Measurements from ENCODE around the gene GCG. TPM values are rescaled to one million over a fixed set of nuclear protein-coding genes. Genes with fewer than 3 reads are reported as not detected.

Gene GCG
- total RNA-seq, result not detected

- Histone ChIP-seq H3K27me3 (no peaks in the 10 kb centered on the region), H3K36me3 (no peaks in the 10 kb centered on the region), H3K4me3 (replicated peaks in 1 of 3) (no peak within 1 kb of the TSS), H3K9me3 (no peaks in the 10 kb centered on the region), H3K4me1 (no peaks in the 10 kb centered on the region), H3K27ac (no peak within 1 kb of the TSS)
- DNase-seq, result no peak
- TF ChIP-seq, protein P1, sequence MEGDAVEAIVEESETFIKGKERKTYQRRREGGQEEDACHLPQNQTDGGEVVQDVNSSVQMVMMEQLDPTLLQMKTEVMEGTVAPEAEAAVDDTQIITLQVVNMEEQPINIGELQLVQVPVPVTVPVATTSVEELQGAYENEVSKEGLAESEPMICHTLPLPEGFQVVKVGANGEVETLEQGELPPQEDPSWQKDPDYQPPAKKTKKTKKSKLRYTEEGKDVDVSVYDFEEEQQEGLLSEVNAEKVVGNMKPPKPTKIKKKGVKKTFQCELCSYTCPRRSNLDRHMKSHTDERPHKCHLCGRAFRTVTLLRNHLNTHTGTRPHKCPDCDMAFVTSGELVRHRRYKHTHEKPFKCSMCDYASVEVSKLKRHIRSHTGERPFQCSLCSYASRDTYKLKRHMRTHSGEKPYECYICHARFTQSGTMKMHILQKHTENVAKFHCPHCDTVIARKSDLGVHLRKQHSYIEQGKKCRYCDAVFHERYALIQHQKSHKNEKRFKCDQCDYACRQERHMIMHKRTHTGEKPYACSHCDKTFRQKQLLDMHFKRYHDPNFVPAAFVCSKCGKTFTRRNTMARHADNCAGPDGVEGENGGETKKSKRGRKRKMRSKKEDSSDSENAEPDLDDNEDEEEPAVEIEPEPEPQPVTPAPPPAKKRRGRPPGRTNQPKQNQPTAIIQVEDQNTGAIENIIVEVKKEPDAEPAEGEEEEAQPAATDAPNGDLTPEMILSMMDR (IDR thresholded peaks at IDR 0.05), result no peak
- no peak for TF ChIP-seq POLR2A (IDR thresholded peaks at IDR 0.05)
- WGBS, 2 donors, result 88 to 90% methylated on average over 3 of the region's 3 CpGs
- intact Hi-C loops (cut with DNase I), result no loop called here
These were observed at the start of gene GCG for GRCh38 chr2:162152147-162152546. Gene GCG, minus strand, starts transcription at chr2:162152247. Its CDS starts 3,069 bp downstream, at chr2:162149178.

DNA sequence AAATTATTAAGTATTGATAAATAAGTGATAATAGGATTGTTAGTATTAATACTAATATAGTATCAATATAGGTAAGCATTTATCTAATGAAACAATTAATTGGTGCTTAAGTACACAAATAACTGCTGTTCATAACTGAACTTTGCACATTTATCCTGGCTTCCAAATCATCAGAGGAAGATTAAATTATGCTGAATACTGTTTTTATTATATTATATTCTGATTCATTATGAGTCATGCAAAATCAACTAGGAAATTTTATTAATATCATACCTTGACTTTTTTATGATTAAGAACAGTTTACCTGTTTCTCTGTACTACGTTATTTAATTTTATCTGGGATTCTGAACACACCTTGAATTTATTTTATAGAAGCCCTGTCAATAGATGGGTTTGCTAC lies 48.6 kb upstream of the GCG start:
- WGBS, 2 donors, result 92 to 96% methylated on average over 1 of the region's 1 CpG
- Histone ChIP-seq H3K4me3 (replicated peaks in 1 of 3) (no peak overlapping the region), H3K36me3 (no peaks in the 10 kb centered on the region)

GRCh38 chr2:162199913-162200312 lies 47.9 kb upstream of the GCG start:
- no peaks in the 10 kb centered on the region for H3K9me3 ChIP-seq
- no peak overlapping the region for H3K27ac ChIP-seq
- TF ChIP-seq POLR2A (IDR thresholded peaks at IDR 0.05), result no peak
- TF ChIP-seq, protein P1 (IDR thresholded peaks at IDR 0.05), result no peak
- H3K4me1 ChIP-seq, result no peaks in the 10 kb centered on the region
- 62 to 72% methylated on average over 1 of the region's 1 CpG for WGBS, 2 donors
- no peaks in the 10 kb centered on the region for H3K27me3 ChIP-seq
- no peak for DNase-seq
- H3K4me3 ChIP-seq (replicated peaks in 1 of 3), result no peak overlapping the region
- no peaks in the 10 kb centered on the region for H3K36me3 ChIP-seq
- intact Hi-C loops (cut with DNase I), result no loop called here

More for the DNA sequence above, 48.6 kb upstream of the GCG start:
- H3K4me1 ChIP-seq, result no peaks in the 10 kb centered on the region
- H3K27ac ChIP-seq, result no peak overlapping the region
- TF ChIP-seq POLR2A (IDR thresholded peaks at IDR 0.05), result no peak
- TF ChIP-seq, protein P1 (IDR thresholded peaks at IDR 0.05), result no peak
- DNase-seq, result no peak
- H3K9me3 ChIP-seq, result no peaks in the 10 kb centered on the region
- intact Hi-C loops (cut with DNase I), result no loop called here
- no peaks in the 10 kb centered on the region for H3K27me3 ChIP-seq

DNA sequence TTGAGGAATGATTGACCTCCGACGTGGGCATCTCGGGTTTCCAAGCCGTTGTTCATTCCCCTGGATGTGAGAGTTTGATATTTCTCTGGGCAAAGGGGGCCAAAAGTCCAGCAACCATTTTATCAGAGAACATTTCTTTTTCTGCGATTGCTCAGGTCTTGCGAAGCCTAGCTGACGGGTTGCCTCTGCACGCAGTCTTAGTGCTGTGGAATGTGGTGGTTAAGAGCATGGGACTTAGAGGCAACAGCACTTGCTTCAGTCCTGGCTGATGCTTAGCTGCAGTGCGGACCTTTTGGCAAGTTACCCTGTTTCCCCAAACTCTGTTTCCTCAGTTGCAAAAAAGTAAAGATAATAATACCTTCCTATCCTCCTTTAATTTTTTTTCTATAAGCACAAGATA lies 46.2 kb upstream of the GCG start:
- no peak for DNase-seq
- no peaks in the 10 kb centered on the region for H3K27me3 ChIP-seq
- H3K36me3 ChIP-seq, result no peaks in the 10 kb centered on the region
- WGBS, 2 donors, result 74 to 81% methylated on average over 9 of the region's 9 CpGs
- TF ChIP-seq, protein P1 (IDR thresholded peaks at IDR 0.05), result no peak
- TF ChIP-seq POLR2A (IDR thresholded peaks at IDR 0.05), result no peak
- no peaks in the 10 kb centered on the region for H3K9me3 ChIP-seq
- no peak overlapping the region for H3K4me3 ChIP-seq (replicated peaks in 1 of 3)
- no peak overlapping the region for H3K27ac ChIP-seq
- intact Hi-C loops (cut with DNase I), result no loop called here
- no peaks in the 10 kb centered on the region for H3K4me1 ChIP-seq

DNA sequence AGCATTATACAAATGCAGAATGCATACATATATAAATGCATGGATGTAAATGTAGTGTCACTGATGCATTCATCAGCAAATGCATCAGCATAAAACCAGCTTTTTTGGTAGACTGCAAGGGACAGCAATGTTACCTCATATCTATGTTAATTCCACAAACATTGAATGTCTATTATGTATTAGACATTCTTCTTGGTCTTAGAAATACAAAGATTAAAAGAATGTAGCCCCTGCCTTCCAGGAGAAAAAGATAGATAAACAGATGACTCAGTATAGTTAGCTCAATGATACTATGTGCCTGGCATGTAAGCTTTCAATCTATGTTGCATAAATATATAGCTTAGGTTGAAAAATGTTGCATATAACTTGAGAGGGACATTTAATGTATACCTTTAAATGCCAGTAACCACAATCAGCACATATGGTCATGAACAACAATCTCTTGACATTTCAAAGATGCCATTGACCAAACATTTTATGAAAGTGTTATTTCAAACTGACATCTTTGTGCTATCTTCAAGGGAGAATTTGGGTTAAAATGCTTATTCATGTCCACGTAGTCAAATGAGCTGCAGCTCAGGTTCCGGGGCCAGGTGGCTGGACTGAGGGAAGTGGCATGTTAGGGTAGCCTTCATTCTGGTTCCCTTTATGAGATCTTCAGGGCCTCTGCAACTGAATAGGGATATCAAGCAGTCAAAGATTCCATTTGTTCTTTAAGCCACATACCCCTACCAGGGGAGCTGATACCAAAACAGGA lies 45.2 kb upstream of the GCG start:
- H3K4me1 ChIP-seq, result no peaks in the 10 kb centered on the region
- no peaks in the 10 kb centered on the region for H3K36me3 ChIP-seq
- DNase-seq, result no peak
- H3K27me3 ChIP-seq, result no peaks in the 10 kb centered on the region
- H3K4me3 ChIP-seq (replicated peaks in 1 of 3), result no peak overlapping the region
- 81 to 88% methylated on average over 2 of the region's 2 CpGs for WGBS, 2 donors
- H3K9me3 ChIP-seq, result no peaks in the 10 kb centered on the region
- intact Hi-C loops (cut with DNase I), result no loop called here
- H3K27ac ChIP-seq, result no peak overlapping the region
- TF ChIP-seq, protein P1 (IDR thresholded peaks at IDR 0.05), result no peak
- TF ChIP-seq POLR2A (IDR thresholded peaks at IDR 0.05), result no peak
